Pons (tissue), 1 donor: ENCODE measurements around the gene FCHSD2.
"Not testable (repeated sequence)": the region's sequence is repeated elsewhere in the genome, so short reads cannot be mapped to it uniquely, and the experiment has no call there.

Source experiments
- DNase-seq: peaks from one replicate; pipeline ENCODE4 v3.0.0-alpha.2; 2016; ENCODE audit warnings: low spot score

The FCHSD2 gene

GRCh38 chr11:72925656-72926055 is 216.5 kb downstream of the FCHSD2 start:
- no peak for DNase-seq

DNA sequence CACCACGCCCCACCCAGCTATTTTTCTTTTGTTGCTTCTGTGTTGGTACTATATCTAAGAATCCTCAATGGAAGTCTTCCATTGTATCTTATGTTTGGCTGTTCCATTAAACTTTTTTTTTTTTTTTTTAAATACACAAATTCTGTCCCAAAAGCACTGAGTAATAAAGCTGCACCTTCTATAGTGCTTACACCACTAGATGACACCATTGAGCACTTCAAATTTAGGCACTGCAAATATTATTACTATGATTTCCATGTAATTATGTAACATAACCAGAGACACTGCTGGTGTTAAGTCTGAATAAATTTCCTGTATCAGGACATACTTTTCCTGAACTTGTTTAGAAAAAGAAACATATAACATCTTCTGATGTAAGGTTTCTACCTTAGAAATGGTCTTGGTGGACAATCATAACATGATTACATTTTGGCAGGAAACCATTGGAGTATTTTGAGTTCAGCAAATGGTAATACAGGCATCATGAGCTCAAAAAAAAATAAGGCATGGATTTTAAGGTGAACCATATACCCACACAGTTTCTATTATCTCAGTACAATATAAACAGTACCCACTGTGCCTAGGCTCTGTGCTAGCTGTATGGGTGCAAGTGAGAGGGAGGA is 217.4 kb downstream of the FCHSD2 start:
- DNase-seq, result no peak

DNA sequence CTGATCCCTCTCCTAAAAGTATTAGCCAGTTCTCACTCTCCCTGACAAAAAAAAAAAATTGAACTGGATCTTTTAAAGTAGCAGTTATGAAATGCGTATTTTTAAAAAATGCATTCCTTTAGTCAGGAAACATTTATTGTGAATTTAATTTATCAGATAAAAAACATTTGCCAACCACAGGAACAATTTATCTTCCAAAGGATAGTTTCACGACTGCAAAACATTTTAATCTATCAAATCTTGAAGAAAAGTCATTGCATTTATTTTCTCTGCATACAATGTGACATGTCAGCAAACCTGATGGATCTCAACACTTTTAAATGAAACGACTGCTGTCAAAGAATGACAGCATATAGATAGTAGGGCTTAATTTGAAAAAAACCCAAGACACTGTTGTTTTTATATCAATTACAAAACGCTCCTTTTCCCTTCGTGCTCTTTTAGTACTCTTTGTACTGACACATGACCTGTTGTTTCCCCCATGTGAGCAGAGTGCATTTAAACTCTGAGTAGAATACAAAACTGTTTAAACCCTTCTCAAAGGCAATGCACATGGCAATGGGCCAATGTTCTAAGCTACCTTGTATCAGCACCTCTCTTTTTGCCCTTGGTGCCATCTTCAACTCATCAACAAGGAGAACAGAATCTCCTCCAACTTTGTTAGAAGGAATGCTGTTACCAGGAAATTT is 220.9 kb downstream of the FCHSD2 start:
- no peak for DNase-seq

- no peak for DNase-seq
These were observed 222.1 kb downstream of the FCHSD2 start for GRCh38 chr11:72920001-72920400.

GRCh38 chr11:72918851-72919250 is 223.3 kb downstream of the FCHSD2 start:
- DNase-seq, result no peak

- no peak for DNase-seq
These were observed 229.9 kb downstream of the FCHSD2 start for GRCh38 chr11:72912253-72912652.

DNA sequence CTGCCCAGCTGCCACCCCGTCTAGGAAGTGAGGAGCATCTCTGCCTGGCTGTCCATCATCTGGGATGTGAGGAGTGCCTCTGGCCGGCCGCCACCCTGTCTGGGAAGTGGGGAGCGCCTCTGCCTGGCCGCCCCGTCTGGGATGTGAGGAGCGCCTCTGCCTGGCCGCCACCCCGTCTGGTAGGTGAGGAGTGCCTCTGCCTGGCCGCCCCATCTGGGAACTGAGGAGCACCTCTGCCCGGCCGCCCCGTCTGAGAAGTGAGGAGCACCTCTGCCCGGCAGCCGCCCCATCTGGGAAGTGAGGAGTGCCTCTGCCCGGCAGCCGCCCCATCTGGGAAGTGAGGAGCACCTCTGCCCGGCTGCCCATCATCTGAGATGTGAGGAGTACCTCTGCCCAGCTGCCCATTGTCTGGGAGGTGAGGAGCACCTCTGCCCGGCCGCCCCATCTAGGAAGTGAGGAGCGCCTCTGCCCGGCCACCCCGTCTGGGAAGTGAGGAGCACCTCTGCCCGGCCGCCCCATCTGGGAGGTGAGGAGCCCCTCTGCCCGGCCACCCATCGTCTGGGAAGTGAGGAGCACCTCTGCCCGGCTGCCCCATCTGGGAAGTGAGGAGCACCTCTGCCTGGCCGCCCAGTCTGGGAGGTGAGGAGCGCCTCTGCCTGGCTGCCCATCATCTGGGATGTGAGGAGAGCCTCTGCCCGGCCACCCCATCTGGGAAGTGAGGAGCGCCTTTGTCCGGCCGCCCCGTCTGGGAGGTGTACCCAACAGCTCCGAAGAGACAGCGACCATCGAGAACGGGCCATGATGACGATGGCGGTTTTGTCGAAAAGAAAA is 232.3 kb downstream of the FCHSD2 start:
- not testable (repeated sequence) for DNase-seq

- DNase-seq, result no peak
These were observed 234.0 kb downstream of the FCHSD2 start for GRCh38 chr11:72908032-72908676.

GRCh38 chr11:72904016-72904415 is 238.1 kb downstream of the FCHSD2 start:
- no peak for DNase-seq

DNA sequence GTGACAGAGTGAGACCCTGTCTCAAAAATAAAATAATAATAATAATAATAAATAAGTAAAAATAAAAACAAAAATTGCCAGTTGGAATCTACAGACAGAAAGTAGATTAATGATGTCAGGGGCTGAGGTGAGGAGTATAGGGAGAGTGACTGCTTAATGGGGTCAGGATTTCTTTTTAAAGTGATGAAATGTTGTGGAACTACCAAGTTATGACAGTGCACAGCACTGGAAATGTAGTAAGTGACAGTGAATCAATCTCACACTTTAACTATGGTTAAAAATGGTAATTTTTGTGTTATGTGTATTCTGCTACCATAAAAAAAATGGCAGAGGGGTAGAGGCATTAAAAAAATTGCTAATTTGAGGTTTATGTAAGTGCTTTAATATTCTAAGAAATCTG is 240.7 kb downstream of the FCHSD2 start:
- DNase-seq, result no peak

DNA sequence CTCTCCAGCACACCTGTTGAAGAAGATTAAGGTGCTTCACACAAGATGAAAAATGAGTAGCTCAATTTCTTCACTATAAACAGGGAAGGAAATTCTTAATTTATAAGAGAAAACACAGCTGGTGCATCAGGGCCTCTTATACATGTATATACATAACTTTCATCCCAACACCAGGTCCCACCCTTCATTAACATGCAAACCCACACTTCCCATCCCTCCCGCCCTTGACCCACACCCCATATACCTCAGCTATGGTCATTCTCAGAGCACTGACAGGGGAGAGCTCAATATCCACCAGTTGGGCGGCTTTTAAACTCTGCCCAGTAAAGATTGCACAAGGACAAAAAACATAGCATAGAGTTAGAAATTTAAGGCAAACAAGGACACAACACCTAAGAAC is 242.1 kb downstream of the FCHSD2 start:
- DNase-seq, result no peak

DNA sequence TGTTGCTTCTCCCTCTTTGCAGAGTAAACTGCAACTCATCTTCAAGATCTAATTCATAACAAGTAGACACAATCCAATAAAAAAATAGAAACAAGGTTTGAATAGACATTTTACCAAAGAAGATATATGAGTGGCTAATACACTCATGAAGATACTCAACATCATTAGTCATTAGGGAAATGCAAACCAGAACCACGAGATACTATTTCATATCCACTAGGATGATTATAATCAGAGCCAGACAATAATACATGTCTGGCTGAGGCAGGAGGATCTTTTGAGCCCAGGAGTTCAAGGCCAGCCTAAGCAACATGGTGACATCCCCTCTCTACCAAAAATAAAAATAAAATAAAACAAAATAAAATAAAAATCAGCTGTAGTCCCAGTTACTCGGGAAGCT is 242.9 kb downstream of the FCHSD2 start:
- no peak for DNase-seq

- no peak for DNase-seq
These were observed 244.6 kb downstream of the FCHSD2 start for GRCh38 chr11:72897506-72897905.

DNA sequence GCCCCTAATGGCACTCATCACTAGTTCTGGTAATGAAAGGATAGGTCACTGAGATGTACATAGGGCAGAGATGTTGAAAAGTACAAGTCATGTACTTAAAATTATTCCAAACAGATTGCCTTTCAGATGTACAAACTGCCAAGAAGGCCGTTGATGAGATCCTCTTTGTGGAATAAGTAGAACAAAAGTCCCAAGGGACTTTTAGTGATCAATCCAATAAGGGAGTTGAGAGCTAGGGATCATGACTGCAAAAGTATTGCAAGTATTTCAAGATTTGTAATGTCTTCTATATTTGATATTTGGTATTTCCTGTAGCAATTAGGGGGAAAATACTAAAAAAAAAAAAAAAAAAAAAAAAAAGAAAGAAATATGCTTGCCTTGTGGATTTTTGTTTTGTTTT is 245.7 kb downstream of the FCHSD2 start:
- DNase-seq, result no peak

GRCh38 chr11:72890881-72891280 is 251.2 kb downstream of the FCHSD2 start:
- no peak for DNase-seq

DNA sequence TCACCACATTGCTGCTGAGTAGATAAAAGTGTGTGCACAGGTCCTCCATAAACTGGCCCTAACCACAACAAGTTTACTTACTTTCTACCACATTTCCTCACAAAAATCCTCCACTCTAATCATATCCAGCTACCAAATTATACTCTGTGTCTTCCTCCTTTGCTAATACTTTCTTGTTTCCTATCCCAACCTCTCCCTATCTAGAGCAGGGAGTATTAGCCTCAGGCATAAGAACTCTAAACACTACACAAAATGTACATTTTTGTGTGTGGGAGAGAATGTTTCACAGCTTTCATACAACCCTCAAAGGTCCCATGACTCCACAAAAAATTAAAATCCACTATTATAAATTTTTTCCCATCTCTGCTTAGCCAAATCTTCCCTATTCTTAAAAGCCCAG is 255.5 kb downstream of the FCHSD2 start:
- DNase-seq, result no peak

GRCh38 chr11:72885749-72886609 is 256.1 kb downstream of the FCHSD2 start:
- peak; percentile 10 for DNase-seq

DNA sequence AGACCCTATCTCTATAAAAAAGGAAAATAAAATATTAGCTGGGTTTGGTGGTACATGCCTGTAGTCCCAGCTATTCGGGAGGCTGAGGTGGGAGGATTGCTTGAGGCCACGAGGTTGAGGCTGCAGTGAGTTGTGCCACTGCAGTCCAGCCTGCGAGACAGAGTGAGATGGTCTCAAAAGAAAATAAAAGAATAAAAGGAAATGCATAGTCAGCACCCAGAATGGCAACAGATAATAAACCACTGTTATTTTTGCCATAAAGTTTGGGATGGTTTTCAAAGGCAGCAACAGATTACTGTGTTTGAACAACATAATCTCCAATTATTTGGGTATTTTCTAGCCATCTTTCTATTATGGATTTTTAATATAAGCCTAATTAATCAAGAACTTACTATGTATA is 266.0 kb downstream of the FCHSD2 start:
- DNase-seq, result no peak

DNA sequence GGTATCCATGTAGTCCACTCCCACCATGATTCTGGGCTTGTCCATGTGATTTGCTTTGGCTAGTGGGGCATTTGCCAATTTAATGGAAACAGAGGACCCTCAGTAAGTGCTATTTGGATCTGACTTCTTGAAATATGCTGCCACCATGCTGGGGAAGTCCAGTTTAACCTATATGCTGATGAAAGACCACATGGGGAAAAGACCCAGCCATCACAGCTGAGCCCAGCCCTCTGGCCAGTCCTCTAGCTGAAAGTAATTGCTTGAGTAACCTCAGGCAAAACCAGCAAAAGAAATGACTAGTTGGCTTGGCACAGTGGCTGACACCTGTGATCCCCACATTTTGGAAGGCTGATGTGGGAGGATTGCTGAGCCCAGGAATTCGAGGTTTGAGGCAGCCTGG is 266.4 kb downstream of the FCHSD2 start:
- no peak for DNase-seq

DNA sequence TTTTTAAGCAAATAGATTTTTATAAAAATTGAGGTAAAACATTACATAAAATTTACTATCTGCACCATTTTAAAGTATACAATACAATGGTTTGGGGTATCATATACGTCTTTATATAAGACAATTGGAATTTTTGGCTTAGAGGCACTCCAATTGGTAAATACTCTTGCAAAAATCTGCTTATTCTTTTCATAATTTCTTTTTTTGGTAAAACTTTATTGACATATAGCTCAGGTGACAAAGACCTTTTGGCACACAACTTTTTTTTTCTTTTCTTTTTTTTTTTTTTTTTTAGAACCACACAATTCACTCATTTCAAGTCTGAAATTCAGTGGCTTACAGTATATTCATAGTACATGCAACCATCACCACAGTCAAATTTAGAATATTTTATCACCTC is 270.1 kb downstream of the FCHSD2 start:
- no peak for DNase-seq

DNA sequence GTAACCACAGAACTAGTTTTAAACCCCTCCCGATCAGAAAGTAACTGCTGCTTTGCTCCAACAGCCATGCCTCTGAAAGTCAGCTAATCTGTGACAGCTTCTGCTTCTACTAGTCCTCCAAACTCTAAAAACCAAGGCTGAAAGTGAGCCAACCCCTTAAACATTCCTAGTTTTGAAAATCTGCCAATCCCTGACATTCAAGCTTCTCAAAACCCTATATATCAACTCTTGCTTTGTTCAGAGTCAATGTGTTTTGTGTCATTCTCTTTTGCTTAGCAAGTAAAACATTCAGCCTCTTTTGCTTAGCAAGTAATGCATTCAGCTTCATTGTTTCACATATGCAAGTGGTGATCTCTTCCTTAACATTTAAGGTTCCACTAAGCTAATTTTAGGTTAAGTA is 271.0 kb downstream of the FCHSD2 start:
- no peak for DNase-seq

DNA sequence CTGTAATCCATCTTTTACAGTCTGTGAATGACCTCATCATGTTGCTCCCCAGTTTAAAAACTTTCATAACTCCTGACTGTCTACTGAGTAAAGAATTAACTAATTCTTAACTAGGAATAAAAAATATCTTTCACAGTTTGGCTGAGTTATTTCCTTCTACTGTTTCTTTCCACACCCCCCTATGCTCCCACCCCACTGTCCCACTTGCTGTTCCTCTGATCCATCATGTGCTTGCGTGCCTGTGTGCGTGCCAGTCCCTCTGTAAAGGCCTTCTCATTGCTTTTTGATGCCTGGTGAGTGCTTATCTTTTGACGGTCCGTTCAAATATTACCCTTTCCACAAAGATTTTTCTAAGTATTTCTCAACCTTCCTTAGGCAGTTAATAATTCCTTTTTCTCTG is 272.3 kb downstream of the FCHSD2 start:
- no peak for DNase-seq
